Endothelial cell of umbilical vein (primary cell): ENCODE results near the gene BMPR1B. TPM values are rescaled to one million over a fixed set of nuclear protein-coding genes. Genes with fewer than 3 reads are reported as not detected.

Source experiments
- BruUV-seq: library from RNA; stranded (reverse); fragments of 400-500 nt; replicated peaks from 2 replicates; lab custom pipeline; 2021; lab: Mats Ljungman, UMichigan
- CTCF ChIA-PET: fragments of 300-600, 350-600 bp; sonication (Branson Sonifier 250); formaldehyde crosslinking; loops from one replicate; lab custom pipeline; 2021; ENCODE audit warnings: antibody characterized with exemption, inconsistent platforms; lab: Charles Lee
- POLR2A ChIA-PET: fragments of 300-600, 350-600 bp; sonication (Branson Sonifier 250); formaldehyde crosslinking; loops from one replicate; lab custom pipeline; 2021; ENCODE audit warnings: antibody characterized with exemption, inconsistent platforms; lab: Charles Lee
- DNase-seq: peaks from one replicate; pipeline ENCODE4 v3.0.0-alpha.2; 2011; ENCODE audit warnings: low read depth, low spot score
- FAIRE-seq: peaks from 2 replicates; lab custom pipeline; 2011; peaks lifted over from hg19 to GRCh38; lab: Jason Lieb, UNC
- H2AFZ ChIP-seq: 2 replicates; pipeline ENCODE4 v1.6.0; 2012; ENCODE audit warnings: low read depth, low read length, control low read depth, inconsistent platforms
- H3K27ac ChIP-seq: 2 replicates; pipeline ENCODE4 v1.5.1; 2011; ENCODE audit warnings: low read depth, mild to moderate bottlenecking, control low read depth, low read length, moderate library complexity; ENCODE audit not compliant: insufficient read depth
- H3K27me3 ChIP-seq, 2 experiments: 2 replicates each; pipeline versions ENCODE4 v1.6.0 to v1.6.1; 2011; ENCODE audit warnings: low read length in 2 of 2, mixed read lengths in 1 of 2; ENCODE audit not compliant: control insufficient read depth in 2 of 2, insufficient read depth in 2 of 2
- H3K36me3 ChIP-seq, 2 experiments: 2 replicates in 1 of 2; 3 replicates in 1 of 2; pipeline ENCODE4 v1.5.1; 2011; ENCODE audit warnings: low read length in 2 of 2, mild to moderate bottlenecking in 1 of 2, moderate library complexity in 1 of 2; ENCODE audit not compliant: control insufficient read depth in 2 of 2, insufficient read depth in 2 of 2; ENCODE audit errors: extremely low read depth in 1 of 2
- H3K4me1 ChIP-seq: 3 replicates; pipeline ENCODE4 v1.5.1; 2011; ENCODE audit warnings: mild to moderate bottlenecking, low read length; ENCODE audit not compliant: control insufficient read depth, insufficient read depth; ENCODE audit errors: extremely low read depth
- H3K4me2 ChIP-seq: 2 replicates; pipeline ENCODE4 v1.6.1; 2011; ENCODE audit warnings: low read length, control low read depth, mixed read lengths; ENCODE audit not compliant: insufficient read depth
- H3K4me3 ChIP-seq, 3 experiments: fragments of 200-600 bp in 1 of 3; sonication (generic), shearing (Covaris generic) in 1 of 3; replicated peaks in 1 of 3; 2 replicates each; pipeline ENCODE4 v1.5.1; 2011 to 2016; ENCODE audit warnings: control low read depth in 3 of 3, low read length in 3 of 3, mild to moderate bottlenecking in 2 of 3, inconsistent platforms in 1 of 3, low read depth in 1 of 3, moderate library complexity in 1 of 3; ENCODE audit not compliant: insufficient read depth in 1 of 3
- H3K79me2 ChIP-seq: 2 replicates; pipeline ENCODE4 v1.6.0; 2012; ENCODE audit warnings: low read length, inconsistent platforms; ENCODE audit not compliant: control insufficient read depth, insufficient read depth
- H3K9ac ChIP-seq: replicated peaks from 2 replicates; pipeline ENCODE3; 2011; ENCODE audit warnings: low read length, control low read depth; ENCODE audit not compliant: insufficient read depth; ENCODE audit errors: extremely low read depth
- H3K9me1 ChIP-seq: replicated peaks from 3 replicates; pipeline ENCODE4 v1.6.0; 2011; ENCODE audit warnings: mild to moderate bottlenecking, low read length; ENCODE audit not compliant: control insufficient read depth, insufficient read depth; ENCODE audit errors: extremely low read depth
- H3K9me3 ChIP-seq: replicated peaks from 2 replicates; pipeline ENCODE4 v1.5.1; 2012; ENCODE audit warnings: low read length, inconsistent platforms; ENCODE audit not compliant: control insufficient read depth, insufficient read depth
- H4K20me1 ChIP-seq: replicated peaks from 2 replicates; pipeline ENCODE3; 2011; ENCODE audit warnings: mild to moderate bottlenecking, low read length; ENCODE audit not compliant: control insufficient read depth, insufficient read depth; ENCODE audit errors: extremely low read depth
- EZH2 ChIP-seq: IDR thresholded peaks from 2 replicates; pipeline ENCODE4 v1.6.1; 2012; ENCODE audit warnings: borderline replicate concordance, low read depth, mild to moderate bottlenecking, moderate library complexity, low read length, inconsistent platforms; ENCODE audit not compliant: severe bottlenecking
- FOS ChIP-seq: IDR thresholded peaks from 2 replicates; pipeline ENCODE4 v1.6.1; 2011; ENCODE audit warnings: mild to moderate bottlenecking, low read length, moderate library complexity, borderline replicate concordance; ENCODE audit not compliant: insufficient read depth
- GATA2 ChIP-seq: IDR thresholded peaks from 2 replicates; pipeline ENCODE4 v1.7.0; 2011; ENCODE audit warnings: low read depth, mild to moderate bottlenecking, moderate library complexity, mixed read lengths, low read length; ENCODE audit not compliant: insufficient read length, insufficient read depth
- JUN ChIP-seq: IDR thresholded peaks from 2 replicates; pipeline ENCODE4 v1.6.1; 2011; ENCODE audit warnings: borderline replicate concordance, low read depth; ENCODE audit not compliant: insufficient read length, insufficient read depth
- MYC ChIP-seq: IDR thresholded peaks from one replicate; pipeline ENCODE4 v1.6.1; 2011; ENCODE audit warnings: mild to moderate bottlenecking, low read depth, low read length
- POLR2A ChIP-seq: IDR thresholded peaks from 2 replicates; pipeline ENCODE4 v1.6.1; 2012; ENCODE audit warnings: low read depth, mild to moderate bottlenecking, control low read depth, low read length
- POLR2AphosphoS5 ChIP-seq: IDR thresholded peaks from 2 replicates; pipeline ENCODE4 v1.6.1; 2012; ENCODE audit warnings: low read depth, mild to moderate bottlenecking, control low read depth, low read length, moderate library complexity; ENCODE audit not compliant: insufficient read depth
- dilution Hi-C: fragments of 300-500 bp; cut with MboI; formaldehyde crosslinking; loops from one replicate; pipeline ENCODE4 v1.15.0; 2019; ENCODE audit warnings: low sequenced_read_pairs; ENCODE audit not compliant: extremely low pct_ligation_motif_present
- intact Hi-C: fragments of 100-400 bp; cut with micrococcal nuclease; formaldehyde crosslinking; loops from one replicate; pipeline ENCODE4 v1.10.0; 2022
- polyA plus RNA-seq, 4 experiments: library from polyadenylated mRNA; depleted of rRNA in 3 of 4; stranded (reverse) in 3 of 4; unstranded in 1 of 4; fragments of >200 nt; gene quantifications; 2 replicates each; pipeline versions ENCODE4 v1.2.1 to v1.2.3, GENCODE V29; 2011 to 2012; ENCODE audit warnings: missing spikeins in 1 of 4
- total RNA-seq: library from RNA; stranded (reverse); gene quantifications from 2 replicates; pipeline ENCODE4 v1.2.3, GENCODE V29; 2021
- TF ChIP-seq, protein P1 (sequence below): IDR thresholded peaks from 2 replicates; pipeline ENCODE4 v1.6.1; 2011; ENCODE audit not compliant: insufficient read depth, insufficient read length
- TF ChIP-seq, protein P2 (sequence below), 2 donors: IDR thresholded peaks; 1 replicate in 1 of 2; 2 replicates in 1 of 2; pipeline ENCODE4 v1.5.1; 2011; ENCODE audit warnings: low read length in 2 of 2, mild to moderate bottlenecking in 2 of 2, moderate library complexity in 2 of 2, control low read depth in 1 of 2, inconsistent platforms in 1 of 2, low read depth in 1 of 2; ENCODE audit not compliant: insufficient read depth in 1 of 2; ENCODE audit errors: extremely low read depth in 1 of 2

Gene BMPR1B
- total and polyA plus RNA-seq, 2 donors (not counting 3 experiments of a cell fraction or from before 2014, with no cell fraction given): 0.28 to 2.1 TPM

DNA sequence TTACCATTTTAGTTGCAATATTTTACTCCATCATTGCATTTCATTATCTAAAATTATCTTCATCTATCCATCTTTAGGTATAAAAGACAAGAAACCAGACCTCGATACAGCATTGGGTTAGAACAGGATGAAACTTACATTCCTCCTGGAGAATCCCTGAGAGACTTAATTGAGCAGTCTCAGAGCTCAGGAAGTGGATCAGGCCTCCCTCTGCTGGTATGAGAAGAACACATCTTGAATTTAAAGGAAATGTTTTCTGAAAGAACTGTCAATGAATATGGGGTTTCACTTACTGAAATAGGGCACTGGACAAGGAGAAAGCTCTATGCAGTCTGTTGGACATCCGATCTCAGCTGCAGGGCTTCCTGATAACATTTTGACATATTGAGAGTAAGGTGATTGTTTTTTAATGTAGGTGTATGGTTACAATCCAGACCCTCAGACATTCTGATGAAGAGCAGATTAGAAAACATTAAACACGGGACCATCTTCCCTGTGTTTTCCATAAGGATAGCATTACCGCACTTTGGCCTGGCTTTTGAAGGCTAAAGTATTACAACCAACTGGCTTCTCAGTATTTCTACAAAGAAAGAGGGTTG, 367.2 kb downstream of the BMPR1B start:
- no peak overlapping the region for H3K4me3 ChIP-seq
- H3K79me2 ChIP-seq: no peaks in the 10 kb centered on the region
- CTCF ChIA-PET: interaction anchor here (0.7 to 4.4 kb wide), 25 partner anchors 9 to 1336 kb away, joined by 3 to 77 read pairs (median 4); partner anchors contain the start of gene BMPR1B
- DNase-seq (peak; percentile 68), FAIRE-seq (peak; percentile 72)
- dilution Hi-C loops (no loop called here), intact Hi-C loops (loop anchor here (1.0 to 10.0 kb wide), 3 partner anchors 370 to 820 kb away; partner anchors contain the start of gene BMPR1B)
- BruUV-seq: no TSS peak
- no peaks in the 10 kb centered on the region for H4K20me1 ChIP-seq
- H3K4me2 ChIP-seq: no peak overlapping the region
- TF ChIP-seq, protein P1, sequence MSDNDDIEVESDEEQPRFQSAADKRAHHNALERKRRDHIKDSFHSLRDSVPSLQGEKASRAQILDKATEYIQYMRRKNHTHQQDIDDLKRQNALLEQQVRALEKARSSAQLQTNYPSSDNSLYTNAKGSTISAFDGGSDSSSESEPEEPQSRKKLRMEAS: no peak
- TF ChIP-seq, protein P2, sequence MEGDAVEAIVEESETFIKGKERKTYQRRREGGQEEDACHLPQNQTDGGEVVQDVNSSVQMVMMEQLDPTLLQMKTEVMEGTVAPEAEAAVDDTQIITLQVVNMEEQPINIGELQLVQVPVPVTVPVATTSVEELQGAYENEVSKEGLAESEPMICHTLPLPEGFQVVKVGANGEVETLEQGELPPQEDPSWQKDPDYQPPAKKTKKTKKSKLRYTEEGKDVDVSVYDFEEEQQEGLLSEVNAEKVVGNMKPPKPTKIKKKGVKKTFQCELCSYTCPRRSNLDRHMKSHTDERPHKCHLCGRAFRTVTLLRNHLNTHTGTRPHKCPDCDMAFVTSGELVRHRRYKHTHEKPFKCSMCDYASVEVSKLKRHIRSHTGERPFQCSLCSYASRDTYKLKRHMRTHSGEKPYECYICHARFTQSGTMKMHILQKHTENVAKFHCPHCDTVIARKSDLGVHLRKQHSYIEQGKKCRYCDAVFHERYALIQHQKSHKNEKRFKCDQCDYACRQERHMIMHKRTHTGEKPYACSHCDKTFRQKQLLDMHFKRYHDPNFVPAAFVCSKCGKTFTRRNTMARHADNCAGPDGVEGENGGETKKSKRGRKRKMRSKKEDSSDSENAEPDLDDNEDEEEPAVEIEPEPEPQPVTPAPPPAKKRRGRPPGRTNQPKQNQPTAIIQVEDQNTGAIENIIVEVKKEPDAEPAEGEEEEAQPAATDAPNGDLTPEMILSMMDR (IDR thresholded peaks at IDR 0.05; ENCODE audit: extremely low read depth in 1 of 2, insufficient read depth in 1 of 2, low read depth in 1 of 2, low read length in 2 of 2): peak; percentile 53 to 55
- H3K27ac ChIP-seq: no peak overlapping the region
- H3K9me3 ChIP-seq: no peaks in the 10 kb centered on the region
- H3K4me1 ChIP-seq: peaks cover 14% of the 10 kb centered on the region
- POLR2A ChIA-PET: no interaction called here
- no peaks in the 10 kb centered on the region for H3K27me3 ChIP-seq
- H2AFZ ChIP-seq: peak overlapping the region; percentile 51
- no peaks in the 10 kb centered on the region for H3K36me3 ChIP-seq
- no peaks in the 10 kb centered on the region for H3K9me1 ChIP-seq
- no peak overlapping the region for H3K9ac ChIP-seq

DNA sequence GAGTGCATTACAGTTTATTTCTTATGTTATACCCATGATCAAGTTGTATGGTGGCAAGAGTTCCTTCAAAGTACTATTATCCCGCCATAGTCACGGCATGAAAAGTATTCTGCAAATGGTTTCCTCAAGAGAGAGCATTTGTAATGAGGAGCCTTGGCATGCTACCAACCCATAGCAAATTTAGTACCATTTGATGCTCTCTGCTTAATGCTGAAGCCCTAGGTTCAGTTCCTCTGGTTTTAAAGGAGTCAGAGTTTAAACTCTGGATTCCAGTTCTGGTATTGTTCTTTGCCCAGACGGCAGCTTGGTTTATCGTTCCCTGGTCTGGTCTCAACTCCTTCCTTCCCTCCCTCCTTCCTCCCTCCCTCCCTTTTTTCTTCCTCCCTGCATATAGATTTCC, 371.3 kb downstream of the BMPR1B start:
- Histone ChIP-seq H3K79me2 (no peaks in the 10 kb centered on the region), H3K9ac (peak overlapping the region; percentile 77), H3K27ac (peak overlapping the region; percentile 97), H3K4me1 (peaks cover 16% of the 10 kb centered on the region), H3K4me2 (no peak overlapping the region), H3K9me3 (no peaks in the 10 kb centered on the region), H3K27me3 (no peaks in the 10 kb centered on the region), H3K9me1 (no peaks in the 10 kb centered on the region), H3K36me3 (no peaks in the 10 kb centered on the region), H2AFZ (peak overlapping the region; percentile 82), H3K4me3 (no peak overlapping the region), H4K20me1 (no peaks in the 10 kb centered on the region)
- no peak for TF ChIP-seq EZH2
- TF ChIP-seq POLR2AphosphoS5: no peak
- TF ChIP-seq, protein P2 (IDR thresholded peaks at IDR 0.05; ENCODE audit: extremely low read depth in 1 of 2, insufficient read depth in 1 of 2, low read depth in 1 of 2, low read length in 2 of 2): no peak
- TF ChIP-seq, protein P1: no peak
- no peak for TF ChIP-seq POLR2A
- no peak for TF ChIP-seq JUN
- no peak for TF ChIP-seq FOS
- TF ChIP-seq MYC: no peak
- TF ChIP-seq GATA2: no peak
- POLR2A ChIA-PET: no interaction called here
- dilution Hi-C loops (no loop called here), intact Hi-C loops (loop anchor here (10.0 kb wide), 2 partner anchors 374 to 824 kb away; partner anchors contain the start of gene BMPR1B)
- FAIRE-seq: no peak
- no TSS peak for BruUV-seq
- peak; percentile 21 for DNase-seq
- CTCF ChIA-PET: interaction anchor here (0.9 to 1.3 kb wide), 2 partner anchors 16 to 508 kb away, joined by 3 to 4 read pairs; no protein-coding TSS in a partner anchor
